ENCODE results near the gene SLC25A39.

SLC25A39 gene

GRCh38 chr17:44312396-44313104, 12.1 kb downstream of the SLC25A39 start:
- DNase-seq (ENCODE audit: low read depth), result no peak

DNA sequence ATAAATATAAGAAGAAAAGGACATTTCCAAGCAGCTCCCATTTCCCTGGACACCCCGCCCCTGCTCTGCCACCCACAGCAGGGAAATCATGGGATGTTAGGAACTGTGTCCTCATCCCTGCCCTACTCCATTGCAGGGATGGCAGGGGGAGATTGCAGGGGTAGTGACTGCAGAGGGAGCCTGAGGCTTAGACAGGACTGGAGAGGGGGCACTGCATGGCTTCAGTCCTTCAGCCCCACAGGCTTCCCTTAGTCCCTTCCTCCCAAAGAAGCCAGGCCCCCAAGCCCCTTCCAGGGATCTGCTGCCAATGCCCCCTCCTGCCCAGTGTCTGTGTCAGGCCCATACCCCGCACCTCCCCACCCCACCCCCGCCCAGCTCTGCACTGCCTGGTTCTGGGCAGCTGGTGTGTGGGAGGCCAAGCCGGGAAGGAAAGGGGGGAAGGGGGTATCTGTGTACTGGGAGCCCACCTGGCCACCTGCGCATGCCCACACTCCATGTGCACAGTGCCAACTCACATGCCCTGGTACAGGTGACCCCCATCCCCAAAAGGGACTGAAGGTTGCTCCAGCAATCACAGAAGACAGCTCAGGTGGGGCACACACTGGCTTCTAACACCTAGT, 13.0 kb downstream of the SLC25A39 start:
- no peak for DNase-seq (ENCODE audit: low read depth)

GRCh38 chr17:44310609-44311376, 13.8 kb downstream of the SLC25A39 start:
- no peak for DNase-seq (ENCODE audit: low read depth)

GRCh38 chr17:44310188-44310587, 14.4 kb downstream of the SLC25A39 start:
- DNase-seq (ENCODE audit: low read depth), result no peak

GRCh38 chr17:44309472-44309871, 15.2 kb downstream of the SLC25A39 start:
- no peak for DNase-seq (ENCODE audit: low read depth)

GRCh38 chr17:44308865-44309264, 15.8 kb downstream of the SLC25A39 start:
- DNase-seq (ENCODE audit: low read depth), result no peak

DNA sequence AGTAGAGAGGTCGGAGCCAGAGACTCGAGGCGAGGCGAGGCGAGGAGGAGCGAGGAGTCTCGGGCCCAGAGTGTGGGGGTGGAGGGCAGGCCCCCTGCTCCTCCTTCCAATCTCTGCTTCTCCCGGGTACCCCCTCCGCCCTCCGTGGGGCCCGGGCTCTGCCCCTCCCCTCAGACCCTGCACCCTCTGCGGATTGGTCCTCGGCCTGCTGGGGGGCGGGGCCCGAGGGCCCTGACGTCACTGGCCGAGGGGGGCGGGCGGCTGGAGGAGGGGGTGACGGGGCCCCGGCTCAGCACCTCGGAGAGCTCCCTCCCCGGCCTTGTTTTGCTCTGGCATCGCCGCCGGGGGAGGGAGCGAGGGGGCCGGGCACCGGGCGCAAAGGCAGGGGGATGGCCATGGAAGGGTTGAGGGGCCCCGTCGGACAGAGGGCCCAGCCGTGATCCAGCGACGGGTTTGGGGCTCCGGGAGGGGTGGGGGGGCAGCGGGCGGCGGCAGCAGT, 16.3 kb downstream of the SLC25A39 start, which contains the start of gene RUNDC3A:
Gene RUNDC3A (plus strand): TSS at position 282 of the 499 bp plus-strand sequence. CDS start 232 bp downstream, outside the sequence.
- DNase-seq (ENCODE audit: low read depth), result no peak

GRCh38 chr17:44307387-44308186, 17.0 kb downstream of the SLC25A39 start:
- DNase-seq (ENCODE audit: low read depth), result no peak

DNA sequence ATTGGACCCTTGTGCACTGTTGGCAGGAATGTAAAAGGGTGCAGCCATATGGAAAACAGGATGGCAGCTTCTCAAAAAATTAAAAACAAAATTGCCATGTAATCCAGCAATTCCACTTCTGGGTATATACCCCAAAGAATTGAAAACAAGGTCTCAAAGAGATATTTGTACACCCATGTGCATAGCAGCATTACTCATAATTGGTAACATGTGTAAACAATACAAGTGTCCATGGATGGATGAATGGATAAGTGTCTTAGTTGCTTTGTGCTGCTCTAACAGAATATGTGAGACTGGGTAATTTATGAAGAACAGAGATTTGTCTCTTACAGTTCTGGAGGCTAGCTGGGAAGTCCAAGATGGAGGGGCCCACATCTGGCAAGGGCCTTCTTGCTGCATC, 20.0 kb downstream of the SLC25A39 start:
- no peak for DNase-seq (ENCODE audit: low read depth)

DNA sequence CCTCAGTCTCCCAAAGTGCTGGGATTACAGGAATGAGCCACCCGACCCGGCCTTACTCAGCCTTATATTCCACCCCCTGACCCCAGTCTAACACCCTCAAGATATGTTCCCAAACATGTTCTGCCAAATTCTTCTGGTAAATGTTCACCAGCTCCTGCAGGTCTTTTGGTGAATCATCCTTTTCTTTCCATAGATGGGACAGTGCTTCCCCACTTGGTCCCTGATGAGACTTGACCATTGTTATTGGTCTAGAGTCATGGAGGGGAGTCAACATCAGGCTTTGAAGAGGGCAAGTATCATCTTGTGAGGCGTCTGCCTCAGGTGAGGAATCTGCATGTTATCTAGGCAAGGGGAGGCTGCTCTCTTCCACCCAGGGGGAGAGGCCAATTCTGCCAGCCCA, 26.6 kb downstream of the SLC25A39 start:
- no peak for DNase-seq (ENCODE audit: low read depth)

- DNase-seq (ENCODE audit: low read depth), result no peak
These were observed 31.0 kb downstream of the SLC25A39 start for GRCh38 chr17:44293509-44294226.

DNA sequence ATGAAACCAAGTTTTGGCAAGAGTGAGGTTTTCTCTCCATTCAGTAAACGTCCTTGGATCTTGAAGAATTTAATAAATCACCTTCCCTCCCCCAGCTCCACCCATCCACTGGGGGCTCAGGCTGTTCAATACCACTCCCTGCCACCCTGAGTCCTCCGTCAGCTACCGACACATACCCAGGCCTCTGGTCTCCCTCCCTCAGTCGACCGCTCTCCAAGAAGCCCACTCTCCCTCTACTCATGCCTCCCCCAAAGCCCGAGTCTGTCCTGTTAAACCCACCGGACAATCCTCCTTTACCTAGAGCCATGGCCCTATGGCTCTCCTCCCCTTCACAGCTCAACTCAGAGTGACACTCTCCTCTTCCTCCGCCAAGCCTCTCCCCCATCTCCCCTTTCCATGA, 37.0 kb downstream of the SLC25A39 start:
- no peak for DNase-seq (ENCODE audit: low read depth)

DNA sequence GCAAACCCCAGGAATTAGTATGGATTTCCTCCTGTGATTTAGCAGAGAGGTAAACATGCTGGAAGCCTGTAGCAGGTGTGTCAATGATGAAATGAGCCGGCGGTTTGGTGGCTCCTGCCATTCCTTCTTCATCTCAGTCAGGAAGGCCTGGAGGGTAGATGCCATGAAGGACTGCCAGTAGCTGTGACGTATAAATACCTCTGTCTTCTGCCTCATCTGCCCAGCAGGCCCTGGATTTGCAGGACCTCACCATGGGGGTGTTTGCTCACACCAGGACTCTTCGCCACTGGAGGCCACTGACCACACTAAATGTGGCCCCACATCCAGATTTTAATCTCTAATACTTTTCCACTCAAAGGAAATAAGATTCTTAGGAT, 40.6 kb downstream of the SLC25A39 start:
- DNase-seq (ENCODE audit: low read depth), result no peak

- DNase-seq (ENCODE audit: low read depth), result no peak
These were observed 41.1 kb downstream of the SLC25A39 start for GRCh38 chr17:44283344-44284023.

DNA sequence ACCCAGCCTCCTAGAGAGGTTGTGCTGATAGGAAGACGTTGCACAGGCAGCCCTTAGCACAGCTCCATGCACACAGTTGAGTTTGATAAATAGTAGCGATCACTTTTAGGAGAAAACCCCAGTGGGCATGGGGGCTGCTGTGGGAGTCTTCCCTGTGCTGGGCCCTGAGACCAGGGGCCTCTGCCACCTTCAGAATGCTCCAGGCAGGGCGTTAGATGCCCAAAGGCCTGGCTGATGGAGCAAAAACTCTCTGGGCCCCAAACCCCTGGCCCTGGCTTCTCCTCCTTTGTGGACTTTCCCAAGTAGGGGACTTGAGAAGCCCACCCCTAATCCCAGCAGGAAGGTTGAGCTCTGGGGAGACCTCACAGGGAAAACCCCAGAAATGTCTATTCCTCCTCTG, 42.4 kb downstream of the SLC25A39 start:
- DNase-seq (ENCODE audit: low read depth), result no peak

- DNase-seq (ENCODE audit: low read depth), result no peak
These were observed 43.1 kb downstream of the SLC25A39 start for GRCh38 chr17:44281570-44281969.

DNA sequence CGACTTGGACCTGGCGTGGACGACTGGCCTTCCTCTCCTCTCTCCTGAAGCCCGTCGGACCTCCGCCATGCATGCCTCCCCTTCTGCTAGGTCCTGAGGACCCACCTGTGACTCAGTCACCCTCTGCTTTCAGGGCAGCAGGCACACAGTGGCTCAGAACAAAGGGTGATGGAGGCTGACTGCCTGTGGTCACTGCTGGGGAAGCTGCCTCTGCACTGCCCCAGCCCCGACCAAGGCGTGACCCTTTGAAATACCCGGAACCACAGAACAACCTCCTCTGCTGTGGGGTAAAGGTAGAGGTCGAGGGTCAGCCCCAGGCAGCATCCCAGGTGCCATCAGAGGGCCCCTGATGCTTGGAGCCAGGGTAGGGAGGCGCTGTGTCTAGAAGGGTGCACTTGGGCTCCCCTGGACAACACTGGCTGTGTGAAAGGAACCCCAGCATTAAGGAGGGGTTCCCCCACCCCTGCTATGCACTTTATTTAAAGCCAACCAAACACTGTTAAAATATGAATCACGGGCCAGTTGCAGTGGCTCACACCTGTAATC, 44.2 kb downstream of the SLC25A39 start:
- no peak for DNase-seq (ENCODE audit: low read depth)

- DNase-seq (ENCODE audit: low read depth), result peak; percentile 78
These were observed 44.8 kb downstream of the SLC25A39 start for GRCh38 chr17:44279666-44280391.

DNA sequence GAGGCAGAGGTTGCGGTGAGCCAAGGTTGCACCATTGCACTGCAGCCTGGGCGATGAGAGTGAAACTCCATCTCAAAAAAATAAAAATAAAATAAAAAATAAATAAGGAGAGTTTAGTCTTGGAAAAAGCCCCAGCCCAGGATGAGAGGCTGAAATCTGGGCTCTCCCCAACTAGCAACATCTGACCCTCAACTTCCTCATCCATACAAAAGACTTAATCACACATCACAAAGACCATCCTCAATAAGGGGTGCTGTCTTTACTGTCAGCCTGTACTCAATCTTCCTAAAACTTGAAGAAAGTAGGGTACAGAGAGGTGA, 45.3 kb downstream of the SLC25A39 start:
- DNase-seq (ENCODE audit: low read depth), result no peak

- no peak for DNase-seq (ENCODE audit: low read depth)
These were observed 46.6 kb downstream of the SLC25A39 start for GRCh38 chr17:44277976-44278375.
